ENCODE measurements around the gene TIGD1. TPM values are rescaled to one million over a fixed set of nuclear protein-coding genes. Genes with fewer than 3 reads are reported as not detected.
A peak's percentile ranks its signal among the peaks of the same experiment; 100 is the strongest.
"Not testable (repeated sequence)": the region's sequence is repeated elsewhere in the genome, so short reads cannot be mapped to it uniquely, and the experiment has no call there.

Gene TIGD1
- total RNA-seq, 2 experiments from 2014 or later = 18.5 to 27.8 TPM

DNA sequence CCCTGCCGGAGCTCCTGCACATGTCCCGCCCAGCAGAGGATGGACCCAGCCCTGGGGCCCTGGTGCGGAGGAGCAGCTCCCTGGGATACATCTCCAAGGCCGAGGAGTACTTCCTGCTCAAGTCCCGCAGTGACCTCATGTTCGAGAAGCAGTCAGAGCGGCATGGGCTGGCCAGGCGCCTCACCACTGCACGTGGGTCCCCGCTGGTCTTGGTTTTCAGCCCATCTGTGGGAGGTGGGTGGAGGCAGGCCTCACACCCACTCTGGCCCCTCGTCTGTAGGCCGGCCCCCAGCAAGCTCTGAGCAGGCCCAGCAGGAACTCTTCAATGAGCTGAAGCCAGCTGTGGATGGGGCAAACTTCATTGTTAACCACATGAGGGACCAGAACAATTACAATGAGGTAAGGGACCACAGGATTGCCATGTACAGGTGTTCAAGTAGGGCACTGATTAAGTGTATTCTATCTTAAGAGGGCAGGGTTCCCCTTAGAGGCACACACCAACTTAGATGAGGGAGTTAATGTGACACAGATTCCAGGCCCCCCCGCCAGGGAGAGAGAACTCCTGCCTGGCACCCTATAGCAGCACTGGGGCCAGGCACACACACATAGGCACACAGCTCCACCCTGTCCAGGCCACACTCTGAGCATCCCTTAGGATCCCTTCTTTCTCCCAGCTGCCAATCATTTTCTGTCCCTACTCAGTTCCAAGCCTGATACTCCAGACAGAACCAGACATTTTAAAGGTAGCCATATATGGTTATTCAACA is 16.2 kb downstream of the TIGD1 start:
- ChIA-PET CTCF (ENCODE audit: unreplicated experiment) (no interaction called here), POLR2A (interaction anchor here (0.6 to 1.0 kb wide), 2 partner anchors 13 to 160 kb away, joined by 3 to 4 read pairs; no protein-coding TSS in a partner anchor)
- H3K36me3 ChIP-seq (ENCODE audit: insufficient read depth, low read length) = no peaks in the 10 kb centered on the region; the same call in 1 of the 2 replicates
- H3K9me2 ChIP-seq (ENCODE audit: insufficient read depth, low read length) = no peaks in the 10 kb centered on the region
- 0 out of 2 replicates have a peak, but pooled peaks cover 6% of the 10 kb centered on the region for H3K9me3 ChIP-seq (ENCODE audit: low read length)
- no peaks in the 10 kb centered on the region for H4K20me1 ChIP-seq (ENCODE audit: insufficient read depth, low read length)
- H3K79me2 ChIP-seq (ENCODE audit: insufficient read depth, low read depth, low read length) = no peaks in the 10 kb centered on the region
- peak; percentile 28 for DNase-seq (ENCODE audit: low spot score)
- intact Hi-C loops (cut with micrococcal nuclease; ENCODE audit: unreplicated experiment) = no loop called here
- H3K27ac ChIP-seq (ENCODE audit: low read depth, low read length, poor library complexity, severe bottlenecking) = no peak overlapping the region
- no peak overlapping the region for H2AFZ ChIP-seq (ENCODE audit: low read length)
- H3K4me3 ChIP-seq (ENCODE audit: low read depth, low read length, poor library complexity, severe bottlenecking) = no peak overlapping the region
- TF ChIP-seq EZH2phosphoT487 (IDR thresholded peaks at IDR 0.05; ENCODE audit: borderline replicate concordance, low read depth, low read length) = no peak
- TF ChIP-seq, protein P1, sequence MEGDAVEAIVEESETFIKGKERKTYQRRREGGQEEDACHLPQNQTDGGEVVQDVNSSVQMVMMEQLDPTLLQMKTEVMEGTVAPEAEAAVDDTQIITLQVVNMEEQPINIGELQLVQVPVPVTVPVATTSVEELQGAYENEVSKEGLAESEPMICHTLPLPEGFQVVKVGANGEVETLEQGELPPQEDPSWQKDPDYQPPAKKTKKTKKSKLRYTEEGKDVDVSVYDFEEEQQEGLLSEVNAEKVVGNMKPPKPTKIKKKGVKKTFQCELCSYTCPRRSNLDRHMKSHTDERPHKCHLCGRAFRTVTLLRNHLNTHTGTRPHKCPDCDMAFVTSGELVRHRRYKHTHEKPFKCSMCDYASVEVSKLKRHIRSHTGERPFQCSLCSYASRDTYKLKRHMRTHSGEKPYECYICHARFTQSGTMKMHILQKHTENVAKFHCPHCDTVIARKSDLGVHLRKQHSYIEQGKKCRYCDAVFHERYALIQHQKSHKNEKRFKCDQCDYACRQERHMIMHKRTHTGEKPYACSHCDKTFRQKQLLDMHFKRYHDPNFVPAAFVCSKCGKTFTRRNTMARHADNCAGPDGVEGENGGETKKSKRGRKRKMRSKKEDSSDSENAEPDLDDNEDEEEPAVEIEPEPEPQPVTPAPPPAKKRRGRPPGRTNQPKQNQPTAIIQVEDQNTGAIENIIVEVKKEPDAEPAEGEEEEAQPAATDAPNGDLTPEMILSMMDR (conservative IDR thresholded peaks at IDR 0.05; ENCODE audit: low read length) = no peak
- no peak overlapping the region for H3K4me2 ChIP-seq (ENCODE audit: low read length)
- BruUV-seq (replicated peaks) = no TSS peak
- H3K4me1 ChIP-seq (ENCODE audit: insufficient read depth, low read length, poor library complexity, severe bottlenecking) = peaks cover 42% of the 10 kb centered on the region

DNA sequence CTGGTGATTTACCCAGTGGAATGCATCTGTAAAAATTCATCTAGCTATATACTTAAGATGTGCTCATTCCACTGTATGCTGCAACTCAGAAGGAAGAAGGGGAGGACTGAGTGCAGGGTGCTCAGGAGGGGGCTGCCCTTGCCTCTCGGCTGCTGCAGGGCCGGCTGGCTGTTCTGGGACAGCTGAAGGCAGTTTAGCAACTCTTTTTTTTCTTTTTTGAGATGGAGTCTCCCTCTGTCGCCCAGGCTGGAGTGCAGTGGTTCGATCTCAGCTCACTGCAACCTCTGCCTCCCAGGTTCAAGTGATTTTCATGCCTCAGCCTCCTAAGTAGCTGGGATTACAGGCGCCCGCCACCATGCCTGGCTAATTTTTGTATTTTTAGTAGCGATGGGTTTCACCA is 17.5 kb downstream of the TIGD1 start:
- H3K79me2 ChIP-seq (ENCODE audit: insufficient read depth, low read depth, low read length); CTCF ChIA-PET (ENCODE audit: unreplicated experiment); H3K36me3 ChIP-seq (ENCODE audit: insufficient read depth, low read length); H3K4me3 ChIP-seq (ENCODE audit: low read depth, low read length, poor library complexity, severe bottlenecking); H3K9me3 ChIP-seq (ENCODE audit: low read length); H3K9me2 ChIP-seq (ENCODE audit: insufficient read depth, low read length); DNase-seq (ENCODE audit: low spot score); intact Hi-C loops (cut with micrococcal nuclease; ENCODE audit: unreplicated experiment); BruUV-seq (replicated peaks); H4K20me1 ChIP-seq (ENCODE audit: insufficient read depth, low read length); H2AFZ ChIP-seq (ENCODE audit: low read length): not testable (repeated sequence)
- POLR2A ChIA-PET = interaction anchor here (1.1 kb wide), 1 partner anchor 16 kb away, joined by 4 read pairs; no protein-coding TSS in a partner anchor
- Histone ChIP-seq H3K4me2 (ENCODE audit: low read length) (peak overlapping the region; percentile 34), H3K4me1 (ENCODE audit: insufficient read depth, low read length, poor library complexity, severe bottlenecking) (peaks cover 49% of the 10 kb centered on the region), H3K27ac (ENCODE audit: low read depth, low read length, poor library complexity, severe bottlenecking) (peak overlapping the region; percentile 53)

DNA sequence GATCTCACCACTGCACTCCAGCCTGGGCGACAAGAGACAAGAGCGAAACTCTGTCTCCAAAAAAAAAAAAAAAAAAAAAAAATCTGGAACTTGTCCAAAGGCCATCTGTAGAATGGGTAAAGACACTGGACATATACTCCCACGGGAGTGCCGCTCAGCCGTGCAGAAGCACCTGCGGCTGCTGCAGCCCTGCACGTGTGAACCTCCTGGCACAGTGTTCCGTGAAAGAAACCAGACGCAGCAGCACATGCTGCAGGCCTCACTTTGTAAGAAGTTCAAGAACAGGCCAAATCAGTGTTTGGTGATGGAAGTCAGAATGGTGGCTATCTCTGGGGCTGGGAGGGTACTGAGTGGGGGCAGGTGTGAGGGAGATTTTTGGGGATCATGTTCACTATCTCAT is 17.9 kb downstream of the TIGD1 start:
- no peaks in the 10 kb centered on the region for H3K79me2 ChIP-seq (ENCODE audit: insufficient read depth, low read depth, low read length)
- 0 out of 2 replicates have a peak, but pooled peaks cover 6% of the 10 kb centered on the region for H3K9me3 ChIP-seq (ENCODE audit: low read length)
- H3K27ac ChIP-seq (ENCODE audit: low read depth, low read length, poor library complexity, severe bottlenecking) = peak overlapping the region; percentile 53
- no peak overlapping the region for H3K4me3 ChIP-seq (ENCODE audit: low read depth, low read length, poor library complexity, severe bottlenecking)
- ChIA-PET CTCF (ENCODE audit: unreplicated experiment) (no interaction called here), POLR2A (interaction anchor here (1.1 to 1.5 kb wide), 2 partner anchors 14 to 16 kb away, joined by 4 to 10 read pairs; no protein-coding TSS in a partner anchor)
- no peaks in the 10 kb centered on the region for H4K20me1 ChIP-seq (ENCODE audit: insufficient read depth, low read length)
- H2AFZ ChIP-seq (ENCODE audit: low read length) = no peak overlapping the region; the same call in 1 of the 2 replicates
- TF ChIP-seq EZH2phosphoT487 (IDR thresholded peaks at IDR 0.05; ENCODE audit: borderline replicate concordance, low read depth, low read length) = no peak
- TF ChIP-seq, protein P1 (conservative IDR thresholded peaks at IDR 0.05; ENCODE audit: low read length) = no peak
- H3K4me2 ChIP-seq (ENCODE audit: low read length) = peak overlapping the region; percentile 34
- peaks cover 49% of the 10 kb centered on the region for H3K4me1 ChIP-seq (ENCODE audit: insufficient read depth, low read length, poor library complexity, severe bottlenecking)
- intact Hi-C loops (cut with micrococcal nuclease; ENCODE audit: unreplicated experiment) = no loop called here
- DNase-seq (ENCODE audit: low spot score) = peak; percentile 84
- H3K36me3 ChIP-seq (ENCODE audit: insufficient read depth, low read length) = no peaks in the 10 kb centered on the region; the same call in 1 of the 2 replicates
- BruUV-seq (replicated peaks) = no TSS peak
- no peaks in the 10 kb centered on the region for H3K9me2 ChIP-seq (ENCODE audit: insufficient read depth, low read length)
